Measurements from ENCODE around the gene SLC16A6.
"Not testable (repeated sequence)": the region's sequence is repeated elsewhere in the genome, so short reads cannot be mapped to it uniquely, and the experiment has no call there.

SLC16A6 gene

GRCh38 chr17:68273722-68274121 is 17.2 kb downstream of the SLC16A6 start:
- DNase-seq (ENCODE audit: low spot score) = no peak
- in situ Hi-C loops (cut with MboI; ENCODE audit: low pct_unique_long_range_greater_than_20kb, low sequenced_read_pairs, unreplicated experiment) = no loop called here
- TF ChIP-seq CTCF (IDR thresholded peaks at IDR 0.05; ENCODE audit: extremely low read depth, insufficient read depth, missing control alignments) = no peak

- in situ Hi-C loops (cut with MboI; ENCODE audit: low pct_unique_long_range_greater_than_20kb, low sequenced_read_pairs, unreplicated experiment) = loop anchor here (10.0 kb wide), 2 partner anchors 159 to 189 kb away; partner anchors contain the start of gene WIPI1
- not testable (repeated sequence) for DNase-seq (ENCODE audit: low spot score)
Measured at GRCh38 chr17:68265833-68266232, 25.1 kb downstream of the SLC16A6 start.

DNA sequence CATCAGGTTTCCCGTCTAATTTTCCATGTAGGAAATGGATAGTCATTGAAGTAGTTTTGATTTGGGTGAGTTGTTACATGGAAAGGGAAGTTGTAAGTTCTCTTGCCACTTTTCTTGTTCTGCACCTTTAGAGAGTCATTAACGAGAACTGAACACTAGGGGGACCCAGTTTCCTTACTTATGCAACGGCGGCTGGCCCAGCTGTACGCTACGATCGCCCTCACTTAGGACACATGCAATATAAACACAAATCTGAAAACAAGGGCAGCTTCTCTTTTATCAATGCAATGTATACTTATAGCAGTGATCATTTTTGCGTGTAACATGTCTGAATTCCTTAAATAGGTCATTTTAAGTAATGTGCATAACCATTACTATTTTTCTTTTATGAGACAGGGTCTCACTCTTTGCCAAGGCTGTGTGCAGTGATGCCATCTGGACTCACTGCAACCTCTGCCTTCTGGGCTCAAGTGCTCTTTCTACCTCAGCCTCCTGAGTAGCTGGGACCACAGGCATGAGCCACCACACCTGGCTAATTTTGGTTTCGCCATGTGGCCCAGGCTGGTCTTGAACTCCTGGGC is 27.7 kb downstream of the SLC16A6 start:
- peak; percentile 54 for TF ChIP-seq CTCF (IDR thresholded peaks at IDR 0.05; ENCODE audit: extremely low read depth, insufficient read depth, missing control alignments)
- DNase-seq (ENCODE audit: low spot score) = peak; percentile 27
- in situ Hi-C loops (cut with MboI; ENCODE audit: low pct_unique_long_range_greater_than_20kb, low sequenced_read_pairs, unreplicated experiment) = loop anchor here (10.0 kb wide), 2 partner anchors 162 to 192 kb away; partner anchors contain the start of gene WIPI1

- DNase-seq (ENCODE audit: low spot score) = not testable (repeated sequence)
- in situ Hi-C loops (cut with MboI; ENCODE audit: low pct_unique_long_range_greater_than_20kb, low sequenced_read_pairs, unreplicated experiment) = loop anchor here (10.0 kb wide), 2 partner anchors 162 to 192 kb away; partner anchors contain the start of gene WIPI1
Measured at GRCh38 chr17:68262467-68262866, 28.5 kb downstream of the SLC16A6 start.

DNA sequence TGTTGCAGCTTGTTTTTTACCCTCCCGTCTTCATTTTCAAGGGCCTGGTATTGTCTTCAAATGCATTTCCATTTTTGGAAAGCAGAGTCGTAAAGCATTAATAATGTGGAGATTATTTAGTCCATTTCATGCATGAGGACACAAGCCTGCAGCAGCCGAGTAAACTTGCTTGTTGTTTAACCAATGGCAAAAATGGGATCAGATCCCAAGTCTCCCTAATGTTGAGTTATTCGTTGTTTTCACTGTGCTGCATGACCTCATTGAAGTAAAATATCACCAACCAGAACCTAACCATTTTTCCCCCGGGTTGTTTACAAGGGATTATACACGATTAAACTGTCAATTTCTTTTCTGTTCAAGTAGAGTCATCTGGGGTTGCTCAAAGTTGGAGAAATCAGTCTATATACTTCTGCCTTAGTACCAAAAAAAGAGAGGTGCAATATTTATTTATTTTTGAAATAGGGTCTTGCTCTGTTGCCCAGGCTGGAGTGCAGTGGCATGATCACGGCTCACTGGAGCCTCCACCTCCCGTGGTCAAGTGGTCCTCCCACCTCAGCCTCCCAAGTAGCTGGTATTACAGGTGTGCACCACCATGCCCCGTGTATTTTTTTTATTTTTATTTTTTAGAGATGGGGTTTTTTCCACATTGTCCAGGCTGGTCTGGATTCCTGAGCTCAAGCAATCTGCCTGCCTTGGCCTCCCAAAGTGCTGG is 30.7 kb downstream of the SLC16A6 start:
- no peak for TF ChIP-seq CTCF (IDR thresholded peaks at IDR 0.05; ENCODE audit: extremely low read depth, insufficient read depth, missing control alignments)
- in situ Hi-C loops (cut with MboI; ENCODE audit: low pct_unique_long_range_greater_than_20kb, low sequenced_read_pairs, unreplicated experiment) = loop anchor here (10.0 kb wide), 2 partner anchors 165 to 195 kb away; partner anchors contain the start of gene WIPI1
- DNase-seq (ENCODE audit: low spot score) = no peak

DNA sequence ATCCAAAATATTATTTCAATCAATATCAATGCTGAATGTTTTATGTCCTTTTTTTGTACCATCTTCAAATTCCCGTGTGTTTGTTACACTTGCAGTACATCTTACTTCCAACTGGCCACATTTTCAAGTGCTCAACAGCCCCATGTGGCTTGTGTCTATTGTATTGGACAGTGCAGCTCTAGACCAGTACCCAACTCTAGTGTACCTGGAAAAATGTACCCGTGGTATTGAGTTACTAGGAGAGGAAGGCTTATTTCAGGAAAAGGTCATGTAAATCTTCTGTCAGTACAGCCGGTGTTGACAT is 31.3 kb downstream of the SLC16A6 start:
- in situ Hi-C loops (cut with MboI; ENCODE audit: low pct_unique_long_range_greater_than_20kb, low sequenced_read_pairs, unreplicated experiment) = not testable (repeated sequence)

DNA sequence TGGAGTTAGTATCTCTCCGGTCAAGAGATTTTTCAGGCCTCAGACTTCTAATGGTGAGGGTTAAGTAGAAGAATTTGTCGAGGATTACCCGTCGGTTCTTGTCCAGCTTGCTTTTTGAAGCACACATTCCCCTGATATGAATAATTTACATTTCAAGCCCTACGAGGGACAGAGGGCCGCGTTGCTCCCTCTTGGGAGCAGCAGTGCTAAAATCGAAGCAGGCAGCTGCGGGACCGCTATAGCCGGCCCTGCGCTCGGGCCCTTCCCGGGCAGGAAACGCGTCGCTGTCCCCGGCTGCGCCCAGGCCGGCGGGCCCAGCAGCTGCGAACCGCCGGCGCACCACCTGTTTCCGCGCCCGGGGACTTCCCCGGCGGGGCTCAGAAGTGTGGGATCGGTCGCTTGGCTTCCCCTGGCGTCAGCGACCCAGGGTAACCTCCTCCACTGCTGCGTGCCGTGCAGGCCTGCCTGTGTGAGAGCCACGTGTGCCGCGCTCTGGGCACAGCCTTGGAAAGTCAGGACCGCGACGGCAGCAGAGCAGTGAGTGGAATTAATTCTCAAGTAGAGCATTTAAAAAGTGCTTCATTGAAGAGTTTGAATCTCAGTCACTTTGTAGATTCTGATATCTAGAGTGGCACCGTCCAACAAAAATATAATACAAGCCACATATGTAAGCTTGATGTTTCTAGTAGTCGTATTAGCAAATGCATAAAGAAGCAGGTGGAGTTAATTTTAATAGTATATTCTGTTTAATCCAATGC is 31.9 kb downstream of the SLC16A6 start:
- in situ Hi-C loops (cut with MboI; ENCODE audit: low pct_unique_long_range_greater_than_20kb, low sequenced_read_pairs, unreplicated experiment) = not testable (repeated sequence)
- peak; percentile 78 for DNase-seq (ENCODE audit: low spot score)

More for the DNA sequence above, 31.3 kb downstream of the SLC16A6 start:
- not testable (repeated sequence) for DNase-seq (ENCODE audit: low spot score)

GRCh38 chr17:68257934-68258333 is 33.0 kb downstream of the SLC16A6 start:
- in situ Hi-C loops (cut with MboI; ENCODE audit: low pct_unique_long_range_greater_than_20kb, low sequenced_read_pairs, unreplicated experiment) = no loop called here
- TF ChIP-seq CTCF (IDR thresholded peaks at IDR 0.05; ENCODE audit: extremely low read depth, insufficient read depth, missing control alignments) = no peak
- DNase-seq (ENCODE audit: low spot score) = no peak

DNA sequence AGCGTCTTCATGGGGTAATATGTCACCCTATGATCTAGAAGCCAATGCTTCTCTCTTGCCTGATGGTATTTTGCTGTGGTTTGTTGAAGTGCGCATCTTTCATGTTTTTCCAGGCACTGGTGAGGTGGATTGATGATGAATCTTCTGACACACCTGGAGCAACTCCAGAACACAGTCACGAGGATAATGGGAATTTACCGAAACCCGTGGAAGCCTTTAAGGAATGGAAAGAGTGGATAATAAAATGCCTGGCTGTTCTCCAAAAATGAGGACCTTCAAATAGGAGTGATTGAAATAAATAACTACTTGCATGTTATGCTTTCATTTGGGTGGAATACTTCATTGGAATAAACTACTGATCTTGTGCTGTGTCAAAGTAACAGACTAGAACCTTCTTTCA is 34.2 kb downstream of the SLC16A6 start:
- in situ Hi-C loops (cut with MboI; ENCODE audit: low pct_unique_long_range_greater_than_20kb, low sequenced_read_pairs, unreplicated experiment); DNase-seq (ENCODE audit: low spot score): not testable (repeated sequence)

Data from GM13977 (cell line).